PC-3 (cell line): ENCODE measurements around the gene GP1BB. TPM values are rescaled to one million over a fixed set of nuclear protein-coding genes. Genes with fewer than 3 reads are reported as not detected.

Experiments
- ATAC-seq: fragments of 200-7000 bp; cut with Tn5 transposase; 2 replicates; pipeline ENCODE4 v1.9.1; 2020; ENCODE audit warnings: mild to moderate bottlenecking, moderate library complexity
- BruUV-seq: library from RNA; stranded (reverse); fragments of 400-500 nt; replicated peaks from 2 replicates; lab custom pipeline; 2021; lab: Mats Ljungman, UMichigan
- CTCF ChIA-PET: fragments of 300-600 bp; sonication (Branson Sonifier 250); formaldehyde crosslinking; loops from one replicate; lab custom pipeline; 2022; ENCODE audit warnings: antibody characterized with exemption; lab: Charles Lee
- POLR2A ChIA-PET: fragments of 300-600 bp; sonication (Branson Sonifier 250); formaldehyde crosslinking; loops from one replicate; lab custom pipeline; 2022; ENCODE audit warnings: antibody characterized with exemption; ENCODE audit not compliant: unreplicated experiment; lab: Charles Lee
- DNase-seq: peaks from one replicate; pipeline ENCODE4 v3.0.0-alpha.2; 2015
- H2AFZ ChIP-seq: fragments of 300-600 bp; sonication (generic); 2 replicates; pipeline ENCODE4 v1.6.0; 2016; ENCODE audit warnings: antibody characterized with exemption, low read length
- H3F3A ChIP-seq: fragments of 300-600 bp; sonication (generic); one replicate; pipeline ENCODE4 v1.6.0; 2017; ENCODE audit warnings: antibody characterized with exemption, low read length, control low read depth, mild to moderate bottlenecking; ENCODE audit not compliant: unreplicated experiment
- H3K27ac ChIP-seq: fragments of 300-600 bp; sonication (generic); 2 replicates; pipeline ENCODE4 v1.5.1; 2016; ENCODE audit warnings: mild to moderate bottlenecking, low read length
- H3K27me3 ChIP-seq: fragments of 300-600 bp; sonication (generic); 2 replicates; pipeline ENCODE4 v1.6.1; 2016; ENCODE audit warnings: low read length, mixed read lengths
- H3K36me3 ChIP-seq: fragments of 300-600 bp; sonication (generic); 2 replicates; pipeline ENCODE4 v1.6.1; 2016; ENCODE audit warnings: low read depth, mixed run types, low read length, mixed read lengths
- H3K4me1 ChIP-seq: fragments of 300-600 bp; sonication (generic); 2 replicates; pipeline ENCODE4 v1.5.1; 2016; ENCODE audit warnings: low read length; ENCODE audit not compliant: insufficient read depth
- H3K4me2 ChIP-seq: fragments of 300-600 bp; sonication (generic); 2 replicates; pipeline ENCODE4 v1.6.0; 2016; ENCODE audit warnings: low read length
- H3K4me3 ChIP-seq: fragments of 300-600 bp; sonication (generic); 2 replicates; pipeline ENCODE4 v1.5.1; 2016; ENCODE audit warnings: mild to moderate bottlenecking, low read length, mixed read lengths
- H3K79me2 ChIP-seq: fragments of 300-600 bp; sonication (generic); 2 replicates; pipeline ENCODE4 v1.6.1; 2017; ENCODE audit warnings: low read length, mixed read lengths
- H3K9ac ChIP-seq: fragments of 300-600 bp; sonication (generic); 2 replicates; pipeline ENCODE4 v1.6.0; 2016; ENCODE audit warnings: mild to moderate bottlenecking, low read length
- H3K9me2 ChIP-seq: fragments of 300-600 bp; sonication (generic); replicated peaks from 2 replicates; pipeline ENCODE4 v1.6.1; 2016; ENCODE audit warnings: mixed run types, low read length, mixed read lengths
- H3K9me3 ChIP-seq: fragments of 300-600 bp; sonication (generic); 2 replicates; pipeline ENCODE4 v1.6.1; 2016; ENCODE audit warnings: low read length, mixed read lengths
- H4K20me1 ChIP-seq: fragments of 300-600 bp; sonication (generic); 2 replicates; pipeline ENCODE4 v1.6.1; 2016; ENCODE audit warnings: low read length, mixed read lengths
- EZH2 ChIP-seq: fragments of 300-600 bp; sonication (generic); IDR thresholded peaks from one replicate; pipeline ENCODE4 v1.6.1; 2017; ENCODE audit warnings: antibody characterized with exemption, mild to moderate bottlenecking, low read length; ENCODE audit not compliant: unreplicated experiment
- EZH2phosphoT487 ChIP-seq: fragments of 300-600 bp; sonication (generic); IDR thresholded peaks from 2 replicates; pipeline ENCODE4 v1.6.1; 2018; ENCODE audit warnings: mild to moderate bottlenecking, antibody characterized with exemption, low read length, borderline replicate concordance
- intact Hi-C: fragments of 100-400 bp; cut with micrococcal nuclease; formaldehyde crosslinking; loops from 2 replicates; pipeline ENCODE4 v1.9.0; 2023
- total RNA-seq: library from RNA; depleted of rRNA; stranded (reverse); fragments of >200 nt; gene quantifications from 2 replicates; pipeline ENCODE4 v1.2.3, GENCODE V29; 2014
- TF ChIP-seq, protein P1 (sequence below): fragments of 300-600 bp; sonication (generic); conservative IDR thresholded peaks from 2 replicates; pipeline ENCODE4 v1.5.1; 2017; ENCODE audit warnings: antibody characterized with exemption, low read depth, mild to moderate bottlenecking, low read length

The GP1BB gene
- total RNA-seq, 1 experiment from 2014 or later, result 0.80 TPM

DNA sequence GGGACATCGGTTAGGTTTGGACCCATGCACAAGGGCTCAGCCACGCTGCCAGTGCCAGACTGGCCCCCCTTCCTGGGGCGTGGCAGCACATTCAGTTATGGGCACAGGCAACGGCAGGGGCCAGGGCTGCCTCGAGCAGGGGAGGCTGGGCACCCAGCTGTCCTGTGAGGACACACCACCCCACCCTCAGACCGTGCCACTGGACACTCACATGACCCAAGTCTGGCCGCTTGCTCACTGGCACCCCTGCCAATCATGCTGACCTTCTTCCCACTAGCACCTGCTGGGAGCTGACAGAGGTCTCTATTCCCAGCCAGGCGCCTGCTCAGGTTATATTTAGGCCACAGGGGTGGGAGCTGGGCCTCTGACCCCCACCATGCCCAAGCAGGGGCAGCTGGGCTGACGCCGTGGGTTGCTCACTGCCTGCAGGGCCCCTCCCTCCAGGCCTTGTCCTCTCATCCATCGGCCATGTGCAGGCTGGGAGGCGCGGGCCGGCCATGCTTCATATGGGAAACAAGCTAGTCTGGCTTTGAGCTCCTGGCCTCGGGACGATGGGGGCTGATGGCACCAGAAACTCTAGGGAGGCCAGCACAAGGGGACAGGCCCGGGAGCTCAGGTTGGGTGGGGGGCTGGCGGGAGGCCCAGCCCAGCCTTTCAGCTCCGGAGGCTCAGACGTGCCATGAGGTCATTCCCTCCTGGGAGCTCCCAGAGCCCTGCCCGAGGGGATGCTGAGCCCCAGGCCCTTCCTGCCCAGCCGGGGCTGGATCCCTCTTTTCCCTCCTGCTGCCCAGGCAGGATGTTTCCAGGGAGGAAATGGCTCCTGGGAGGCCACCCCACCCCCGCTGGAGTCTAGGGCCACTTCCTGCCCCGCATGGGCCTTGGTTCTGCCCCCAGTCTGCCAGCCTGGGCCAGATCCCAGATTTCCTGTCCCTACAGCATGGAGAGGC, 22.1 kb downstream of the GP1BB start:
- no peak overlapping the region for H3K4me2 ChIP-seq
- DNase-seq (no peak), ATAC-seq (no peak; the same call in 1 of the 2 replicates)
- TF ChIP-seq EZH2phosphoT487, result no peak
- no peaks in the 10 kb centered on the region for H3K36me3 ChIP-seq
- H3K4me3 ChIP-seq, result no peak overlapping the region
- intact Hi-C loops, result no loop called here
- no peaks in the 10 kb centered on the region for H3K9me3 ChIP-seq
- BruUV-seq, result no TSS peak
- H2AFZ ChIP-seq, result no peak overlapping the region
- H3K9ac ChIP-seq, result no peak overlapping the region
- H3K27ac ChIP-seq, result no peak overlapping the region
- H3K79me2 ChIP-seq, result no peaks in the 10 kb centered on the region
- no peaks in the 10 kb centered on the region for H4K20me1 ChIP-seq
- no peaks in the 10 kb centered on the region for H3F3A ChIP-seq
- H3K9me2 ChIP-seq, result no peaks in the 10 kb centered on the region
- H3K4me1 ChIP-seq, result no peaks in the 10 kb centered on the region
- no peaks in the 10 kb centered on the region for H3K27me3 ChIP-seq
- ChIA-PET POLR2A (no interaction called here), CTCF (interaction anchor here (0.5 kb wide), 1 partner anchor 220 kb away, joined by 3 read pairs; no protein-coding TSS in a partner anchor)

DNA sequence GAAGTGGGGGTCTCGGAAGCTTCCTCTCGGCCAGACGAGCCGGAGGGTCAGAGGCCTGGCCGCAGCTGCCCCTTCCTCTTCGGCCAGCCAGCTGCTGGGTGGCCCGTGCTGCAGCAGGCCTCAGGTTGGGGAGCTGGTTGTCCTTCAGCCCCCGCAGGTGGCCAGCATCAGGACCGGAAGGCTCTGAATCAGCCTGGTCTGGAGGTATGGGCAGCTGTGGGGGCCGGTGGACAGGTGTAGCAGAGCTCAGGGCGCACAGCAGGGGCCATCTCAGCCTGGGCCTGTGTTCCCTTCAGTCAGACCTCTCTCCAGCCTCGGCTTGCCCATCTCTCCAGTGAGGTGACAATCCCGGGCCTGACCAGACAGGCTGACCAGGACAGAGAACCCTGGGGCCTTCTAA, 23.4 kb downstream of the GP1BB start:
- intact Hi-C loops, result no loop called here
- TF ChIP-seq EZH2, result no peak
- TF ChIP-seq, protein P1, sequence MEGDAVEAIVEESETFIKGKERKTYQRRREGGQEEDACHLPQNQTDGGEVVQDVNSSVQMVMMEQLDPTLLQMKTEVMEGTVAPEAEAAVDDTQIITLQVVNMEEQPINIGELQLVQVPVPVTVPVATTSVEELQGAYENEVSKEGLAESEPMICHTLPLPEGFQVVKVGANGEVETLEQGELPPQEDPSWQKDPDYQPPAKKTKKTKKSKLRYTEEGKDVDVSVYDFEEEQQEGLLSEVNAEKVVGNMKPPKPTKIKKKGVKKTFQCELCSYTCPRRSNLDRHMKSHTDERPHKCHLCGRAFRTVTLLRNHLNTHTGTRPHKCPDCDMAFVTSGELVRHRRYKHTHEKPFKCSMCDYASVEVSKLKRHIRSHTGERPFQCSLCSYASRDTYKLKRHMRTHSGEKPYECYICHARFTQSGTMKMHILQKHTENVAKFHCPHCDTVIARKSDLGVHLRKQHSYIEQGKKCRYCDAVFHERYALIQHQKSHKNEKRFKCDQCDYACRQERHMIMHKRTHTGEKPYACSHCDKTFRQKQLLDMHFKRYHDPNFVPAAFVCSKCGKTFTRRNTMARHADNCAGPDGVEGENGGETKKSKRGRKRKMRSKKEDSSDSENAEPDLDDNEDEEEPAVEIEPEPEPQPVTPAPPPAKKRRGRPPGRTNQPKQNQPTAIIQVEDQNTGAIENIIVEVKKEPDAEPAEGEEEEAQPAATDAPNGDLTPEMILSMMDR, result no peak
- no peak for TF ChIP-seq EZH2phosphoT487
- ATAC-seq (no peak), DNase-seq (no peak)
- H3K9me2 ChIP-seq, result no peaks in the 10 kb centered on the region
- H3K27me3 ChIP-seq, result no peaks in the 10 kb centered on the region
- no peak overlapping the region for H3K4me2 ChIP-seq
- no peak overlapping the region for H3K9ac ChIP-seq
- ChIA-PET CTCF (no interaction called here), POLR2A (no interaction called here)
- no peaks in the 10 kb centered on the region for H3K36me3 ChIP-seq
- no peak overlapping the region for H3K4me3 ChIP-seq
- no peak overlapping the region for H2AFZ ChIP-seq
- H3K9me3 ChIP-seq, result no peaks in the 10 kb centered on the region
- no peaks in the 10 kb centered on the region for H3F3A ChIP-seq
- no peaks in the 10 kb centered on the region for H3K79me2 ChIP-seq
- peaks cover 11% of the 10 kb centered on the region for H3K4me1 ChIP-seq
- BruUV-seq, result no TSS peak
- H4K20me1 ChIP-seq, result no peaks in the 10 kb centered on the region
- H3K27ac ChIP-seq, result no peak overlapping the region

DNA sequence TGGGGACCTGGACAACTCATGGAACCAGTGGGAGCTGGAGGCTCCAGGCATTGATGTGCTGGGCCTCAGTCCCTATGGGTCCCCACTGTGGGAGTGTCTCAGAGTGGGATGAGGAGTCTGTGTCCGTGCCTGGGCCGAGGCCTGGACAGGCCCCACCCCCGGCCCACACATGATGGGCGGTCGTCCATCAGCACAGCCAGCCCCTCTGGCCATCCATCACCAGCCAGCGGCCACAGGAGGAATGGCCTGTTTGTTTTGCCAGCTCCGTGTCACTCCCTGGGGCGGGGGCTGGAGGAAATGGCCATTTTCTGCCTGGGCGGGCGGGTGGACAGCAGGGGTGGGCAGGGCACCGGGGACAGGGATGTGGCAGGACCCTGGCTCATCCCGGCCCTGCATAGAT, 24.2 kb downstream of the GP1BB start:
- H3K27ac ChIP-seq, result no peak overlapping the region
- no peak overlapping the region for H3K4me2 ChIP-seq
- ChIA-PET POLR2A (no interaction called here), CTCF (no interaction called here)
- H4K20me1 ChIP-seq, result no peaks in the 10 kb centered on the region
- ATAC-seq (no peak), DNase-seq (no peak)
- H2AFZ ChIP-seq, result no peak overlapping the region
- intact Hi-C loops, result no loop called here
- no peaks in the 10 kb centered on the region for H3K27me3 ChIP-seq
- no peaks in the 10 kb centered on the region for H3F3A ChIP-seq
- H3K4me3 ChIP-seq, result no peak overlapping the region
- TF ChIP-seq, protein P1, result no peak
- TF ChIP-seq EZH2 (no peak), EZH2phosphoT487 (no peak)
- no peaks in the 10 kb centered on the region for H3K9me3 ChIP-seq
- H3K9me2 ChIP-seq, result no peaks in the 10 kb centered on the region
- peaks cover 11% of the 10 kb centered on the region for H3K4me1 ChIP-seq
- H3K36me3 ChIP-seq, result no peaks in the 10 kb centered on the region
- BruUV-seq, result no TSS peak
- no peak overlapping the region for H3K9ac ChIP-seq
- H3K79me2 ChIP-seq, result no peaks in the 10 kb centered on the region
